ENCODE results near the gene CPAMD8. TPM values are rescaled to one million over a fixed set of nuclear protein-coding genes. Genes with fewer than 3 reads are reported as not detected.

CPAMD8 gene
- total and polyA plus RNA-seq, 2 of the 8 experiments (the other 6 are each of a cell fraction or from before 2014, with no cell fraction given) = 6.1 to 9.2 TPM

- no peak overlapping the region for H3K4ac ChIP-seq (replicated peaks; ENCODE audit: insufficient read length, low read depth, low read length)
- peak overlapping the region; percentile 79 for H4K8ac ChIP-seq (ENCODE audit: extremely low read depth, insufficient read depth, low read length)
- FAIRE-seq (no peak), DNase-seq (ENCODE audit: low read depth in 1 of 2, low spot score in 2 of 2) (no peak)
- H3K4me3 ChIP-seq (ENCODE audit: extremely low read depth in 1 of 4, insufficient read depth in 2 of 4, low read depth in 3 of 4, low read length in 4 of 4) = no peak overlapping the region
- H4K20me1 ChIP-seq (replicated peaks in 1 of 2; ENCODE audit: control insufficient read depth in 1 of 2, insufficient read depth in 2 of 2, low read length in 2 of 2) = peaks cover 0 to 1% of the 10 kb centered on the region in 2 experiments
- 0 out of 2 replicates have a peak overlapping the region, but pooled peaks have one; percentile 27 for H2BK12ac ChIP-seq (ENCODE audit: low read depth, low read length)
- no peak overlapping the region for H3K18ac ChIP-seq (ENCODE audit: extremely low read depth, low read length)
- no peaks in the 10 kb centered on the region for H3K4me1 ChIP-seq (replicated peaks in 1 of 4; ENCODE audit: control insufficient read depth in 3 of 4, insufficient read depth in 4 of 4, low read length in 3 of 4)
- TF ChIP-seq SP2 (IDR thresholded peaks at IDR 0.05; ENCODE audit: low read length) (no peak), SP1 (IDR thresholded peaks at IDR 0.05; ENCODE audit: low read depth, low read length) (no peak), NRF1 (IDR thresholded peaks at IDR 0.05; ENCODE audit: low read depth, low read length) (no peak), SP4 (IDR thresholded peaks at IDR 0.05; ENCODE audit: low read length) (no peak)
- H3K79me2 ChIP-seq (ENCODE audit: control insufficient read depth in 1 of 2, insufficient read depth in 2 of 2, low read length in 2 of 2) = no peaks in the 10 kb centered on the region
- H3K9me3 ChIP-seq (ENCODE audit: insufficient read depth in 2 of 2, low read depth in 1 of 2, low read length in 1 of 2) = no peaks in the 10 kb centered on the region
- no peak overlapping the region for H2AFZ ChIP-seq (ENCODE audit: low read length)
- no peak overlapping the region for H3K23ac ChIP-seq (ENCODE audit: insufficient read length)
- 91% methylated on average over 4 of the region's 4 CpGs; no CpG with 5 or more reads in 1 of the 2 experiments for WGBS, 2 experiments (ENCODE audit: extremely low coverage in 1 of 2, insufficient coverage in 1 of 2, insufficient read length in 1 of 2, insufficient replicate concordance in 2 of 2, low coverage in 1 of 2, low lambda C conversion rate in 2 of 2, missing lambda C conversion rate in 1 of 2)
- H3K27ac ChIP-seq (ENCODE audit: low read depth, low read length) = no peak overlapping the region
- ChIA-PET CTCF (ENCODE audit: partially characterized antibody) (interaction anchor here (0.9 to 2.9 kb wide), 2 partner anchors 15 to 93 kb away, joined by 3 to 12 read pairs; no protein-coding TSS in a partner anchor), POLR2A (ENCODE audit: partially characterized antibody) (interaction anchor here (0.9 to 1.1 kb wide), 2 partner anchors 11 to 178 kb away, joined by 3 to 4 read pairs; partner anchors contain the start of gene USE1)
- H3K27me3 ChIP-seq (replicated peaks in 1 of 4; ENCODE audit: control insufficient read depth in 3 of 4, extremely low read depth in 1 of 4, insufficient read depth in 3 of 4, low read length in 3 of 4) = no peaks in the 10 kb centered on the region
- no peak overlapping the region; the same call in 1 of the 2 replicates for H2BK5ac ChIP-seq (ENCODE audit: low read depth, low read length)
- H3K56ac ChIP-seq (replicated peaks; ENCODE audit: insufficient read length, low read depth, low read length) = no peak overlapping the region
- no peak overlapping the region for H3K4me2 ChIP-seq (ENCODE audit: insufficient read depth in 1 of 2, low read depth in 2 of 2, low read length in 2 of 2)
- no peak overlapping the region for H3K14ac ChIP-seq (ENCODE audit: insufficient read length)
- H2BK15ac ChIP-seq (ENCODE audit: low read length) = no peak overlapping the region
- H3K9ac ChIP-seq (replicated peaks in 1 of 4; ENCODE audit: extremely low read depth in 1 of 4, low read depth in 3 of 4, low read length in 3 of 4) = no peak overlapping the region
- no peak overlapping the region for H4K5ac ChIP-seq (ENCODE audit: insufficient read length, low read depth, low read length)
- no peaks in the 10 kb centered on the region for H3K36me3 ChIP-seq (ENCODE audit: control insufficient read depth in 2 of 4, insufficient read depth in 4 of 4, low read length in 3 of 4)
- H2BK120ac ChIP-seq (replicated peaks; ENCODE audit: low read depth, low read length) = no peak overlapping the region
- peak overlapping the region; percentile 54 for H4K91ac ChIP-seq (replicated peaks; ENCODE audit: insufficient read length, low read length)
- H2BK20ac ChIP-seq (ENCODE audit: low read length) = no peak overlapping the region
- no peaks in the 10 kb centered on the region for H3K23me2 ChIP-seq (ENCODE audit: low read depth, low read length)
- H2AK5ac ChIP-seq (ENCODE audit: low read depth, low read length) = no peak overlapping the region
- no peaks in the 10 kb centered on the region for H3K79me1 ChIP-seq (ENCODE audit: low read depth, low read length)
These were observed 10.0 kb upstream of the CPAMD8 start for GRCh38 chr19:17036640-17037039.

Data from H1 (cell line).